WTC11 (cell line): Measurements from ENCODE around the gene MKLN1.

ENCODE experiments used
- CREB1 ChIP-seq: sonication (generic); formaldehyde crosslinking; IDR thresholded peaks from 2 replicates; pipeline ENCODE4 v1.8.0; 2023; ENCODE audit warnings: mild to moderate bottlenecking, missing genetic modification reagents
- CTCF ChIP-seq: fragments of 200-600 bp; IDR thresholded peaks from 2 replicates; pipeline ENCODE4 v1.8.0; 2022; ENCODE audit warnings: antibody characterized with exemption
- JUN ChIP-seq: sonication (generic); formaldehyde crosslinking; IDR thresholded peaks from 2 replicates; pipeline ENCODE4 v1.8.0; 2023; ENCODE audit warnings: mild to moderate bottlenecking, missing genetic modification reagents
- MLX ChIP-seq: sonication (generic); formaldehyde crosslinking; IDR thresholded peaks from 2 replicates; pipeline ENCODE4 v1.8.1; 2023; ENCODE audit warnings: mild to moderate bottlenecking, missing genetic modification reagents, moderate library complexity
- MYBL2 ChIP-seq: sonication (generic); formaldehyde crosslinking; IDR thresholded peaks from 2 replicates; pipeline ENCODE4 v1.8.1; 2023; ENCODE audit warnings: mild to moderate bottlenecking, moderate library complexity, missing genetic modification reagents
- NFE2L1 ChIP-seq: sonication (generic); formaldehyde crosslinking; IDR thresholded peaks from 2 replicates; pipeline ENCODE4 v1.8.1; 2023; ENCODE audit warnings: missing genetic modification reagents
- RORB ChIP-seq: fragments of 250-450 bp; sonication (Bioruptor Pico); IDR thresholded peaks from 2 replicates; pipeline ENCODE4 v1.9.0; 2021; ENCODE audit warnings: mild to moderate bottlenecking
- ZBTB21 ChIP-seq: sonication (generic); formaldehyde crosslinking; IDR thresholded peaks from 2 replicates; pipeline ENCODE4 v1.8.1; 2023; ENCODE audit warnings: mild to moderate bottlenecking, missing genetic modification reagents, borderline replicate concordance
- ZNF138 ChIP-seq: sonication (generic); formaldehyde crosslinking; conservative IDR thresholded peaks from 2 replicates; pipeline ENCODE4 v1.8.1; 2022; ENCODE audit warnings: mild to moderate bottlenecking, moderate library complexity, missing genetic modification reagents
- TF ChIP-seq, protein P1 (sequence below): sonication (generic); formaldehyde crosslinking; IDR thresholded peaks from 2 replicates; pipeline ENCODE4 v1.8.1; 2023; ENCODE audit warnings: mild to moderate bottlenecking, moderate library complexity, missing genetic modification reagents
- TF ChIP-seq, protein P2 (sequence below): sonication (generic); formaldehyde crosslinking; IDR thresholded peaks from 2 replicates; pipeline ENCODE4 v1.8.0; 2022; ENCODE audit warnings: mild to moderate bottlenecking, missing genetic modification reagents

DNA sequence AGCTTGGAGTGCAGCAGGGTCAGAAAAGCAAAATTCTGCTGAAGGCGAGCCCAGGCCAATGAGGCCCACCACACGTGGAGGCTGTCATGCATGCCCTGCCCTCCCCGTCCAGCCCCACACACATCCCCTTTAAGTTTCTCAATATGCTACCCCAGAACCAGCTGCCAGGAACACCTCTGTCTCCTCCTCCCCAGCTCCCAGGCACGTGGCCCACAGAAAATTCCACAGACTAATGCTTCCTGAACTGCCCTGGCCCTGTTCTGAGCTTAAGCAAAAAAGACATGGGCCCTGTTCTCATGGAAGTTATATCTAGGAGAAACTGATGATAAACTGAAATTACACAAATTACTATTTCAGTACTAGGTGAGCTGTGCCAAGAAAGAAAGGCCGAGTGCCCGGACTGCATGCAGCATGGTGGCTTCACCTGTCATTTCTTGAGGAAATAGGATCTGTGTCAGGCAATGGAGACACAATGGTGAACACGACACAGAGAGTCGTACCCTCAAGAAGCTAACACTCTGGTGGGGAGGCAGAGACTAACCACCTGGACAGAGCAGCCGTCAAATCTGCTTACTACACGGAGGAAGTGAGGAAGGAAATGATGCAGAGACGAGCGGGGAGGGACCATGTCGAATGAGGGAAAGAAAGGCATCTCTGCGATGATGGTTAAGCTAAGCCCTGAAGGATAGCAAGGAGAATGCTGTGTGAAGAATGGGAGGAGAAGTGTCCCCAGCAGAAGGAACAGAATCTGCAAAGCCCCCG lies 184.3 kb downstream of the MKLN1 start:
- no peak for TF ChIP-seq MLX (CRISPR knock-in tag)
- no peak for TF ChIP-seq CTCF
- no peak for TF ChIP-seq CREB1 (CRISPR knock-in tag)
- TF ChIP-seq ZNF138 (CRISPR knock-in tag) = no peak
- TF ChIP-seq MYBL2 (CRISPR knock-in tag) = no peak
- TF ChIP-seq ZBTB21 (CRISPR knock-in tag) = no peak
- no peak for TF ChIP-seq RORB (CRISPR knock-in tag)
- TF ChIP-seq JUN (CRISPR knock-in tag) = no peak
- TF ChIP-seq NFE2L1 (CRISPR knock-in tag) = no peak
- TF ChIP-seq, protein P1, sequence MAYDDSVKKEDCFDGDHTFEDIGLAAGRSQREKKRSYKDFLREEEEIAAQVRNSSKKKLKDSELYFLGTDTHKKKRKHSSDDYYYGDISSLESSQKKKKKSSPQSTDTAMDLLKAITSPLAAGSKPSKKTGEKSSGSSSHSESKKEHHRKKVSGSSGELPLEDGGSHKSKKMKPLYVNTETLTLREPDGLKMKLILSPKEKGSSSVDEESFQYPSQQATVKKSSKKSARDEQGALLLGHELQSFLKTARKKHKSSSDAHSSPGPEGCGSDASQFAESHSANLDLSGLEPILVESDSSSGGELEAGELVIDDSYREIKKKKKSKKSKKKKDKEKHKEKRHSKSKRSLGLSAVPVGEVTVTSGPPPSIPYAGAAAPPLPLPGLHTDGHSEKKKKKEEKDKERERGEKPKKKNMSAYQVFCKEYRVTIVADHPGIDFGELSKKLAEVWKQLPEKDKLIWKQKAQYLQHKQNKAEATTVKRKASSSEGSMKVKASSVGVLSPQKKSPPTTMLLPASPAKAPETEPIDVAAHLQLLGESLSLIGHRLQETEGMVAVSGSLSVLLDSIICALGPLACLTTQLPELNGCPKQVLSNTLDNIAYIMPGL (CRISPR knock-in tag) = no peak
- TF ChIP-seq, protein P2, sequence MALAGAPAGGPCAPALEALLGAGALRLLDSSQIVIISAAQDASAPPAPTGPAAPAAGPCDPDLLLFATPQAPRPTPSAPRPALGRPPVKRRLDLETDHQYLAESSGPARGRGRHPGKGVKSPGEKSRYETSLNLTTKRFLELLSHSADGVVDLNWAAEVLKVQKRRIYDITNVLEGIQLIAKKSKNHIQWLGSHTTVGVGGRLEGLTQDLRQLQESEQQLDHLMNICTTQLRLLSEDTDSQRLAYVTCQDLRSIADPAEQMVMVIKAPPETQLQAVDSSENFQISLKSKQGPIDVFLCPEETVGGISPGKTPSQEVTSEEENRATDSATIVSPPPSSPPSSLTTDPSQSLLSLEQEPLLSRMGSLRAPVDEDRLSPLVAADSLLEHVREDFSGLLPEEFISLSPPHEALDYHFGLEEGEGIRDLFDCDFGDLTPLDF = no peak
